HT1080 (cell line): ENCODE results near the gene ZNF626. TPM values are rescaled to one million over a fixed set of nuclear protein-coding genes. Genes with fewer than 3 reads are reported as not detected.
"Not testable (repeated sequence)": the region's sequence is repeated elsewhere in the genome, so short reads cannot be mapped to it uniquely, and the experiment has no call there.

Experiments
- DNase-seq: peaks from one replicate; pipeline ENCODE4 v3.0.0-alpha.2; 2015; ENCODE audit warnings: low read depth
- polyA plus RNA-seq, 2 experiments: library from polyadenylated mRNA; depleted of rRNA; stranded (reverse); fragments of >200 nt; gene quantifications; 2 replicates each; pipeline ENCODE4 v1.2.3, GENCODE V29; 2015
- total RNA-seq: library from RNA; depleted of rRNA; stranded (reverse); fragments of >200 nt; shearing (Covaris generic); gene quantifications from 2 replicates; pipeline ENCODE4 v1.2.3, GENCODE V29; 2014; rRNA removed

The ZNF626 gene
- not detected in 2 replicates for total RNA-seq
- polyA plus RNA-seq (2015; cell fraction: cytosol; rRNA removed), result 0.36 and 0.77 TPM in 2 replicates
- polyA plus RNA-seq (2015; cell fraction: nucleus; rRNA removed), result 0.54 and 0.67 TPM in 2 replicates

DNA sequence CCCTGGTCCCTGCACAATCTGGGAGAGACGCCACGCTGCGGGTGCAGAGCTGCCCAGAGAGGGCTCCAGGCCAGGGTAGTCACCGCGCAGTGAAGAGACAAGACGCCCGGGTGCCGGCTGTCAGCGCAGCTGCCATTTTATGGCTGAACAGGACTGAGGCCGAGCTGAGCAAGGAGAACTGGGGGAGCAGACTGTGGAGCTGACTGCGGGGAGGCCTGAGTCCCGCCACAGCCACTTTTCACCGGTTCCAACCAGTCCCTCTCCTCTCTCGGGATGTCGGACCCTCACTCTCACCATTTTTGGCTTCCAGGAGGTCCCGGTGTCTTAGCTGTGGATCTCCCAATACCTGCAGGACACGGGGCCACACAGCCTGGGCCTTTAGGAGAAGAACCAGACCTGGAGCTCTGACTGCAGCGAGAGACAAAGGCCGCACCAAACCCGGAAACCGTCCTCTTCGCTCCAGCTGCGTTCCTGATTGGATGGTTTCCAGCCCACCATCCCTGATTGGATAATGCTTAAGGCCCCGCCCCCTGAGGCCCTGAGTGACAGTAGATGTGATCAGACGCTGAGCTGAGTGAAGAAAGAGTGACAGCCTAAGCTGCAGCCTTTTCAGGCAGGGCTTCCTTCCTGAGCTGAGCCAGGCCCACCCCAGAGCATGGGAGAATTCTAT is at the start of gene ZNF626:
TSS of gene ZNF626 (minus strand) at position 422 of the 670 bp plus-strand sequence. CDS start at position 297, 125 bp downstream.
- peak; percentile 32 for DNase-seq

DNA sequence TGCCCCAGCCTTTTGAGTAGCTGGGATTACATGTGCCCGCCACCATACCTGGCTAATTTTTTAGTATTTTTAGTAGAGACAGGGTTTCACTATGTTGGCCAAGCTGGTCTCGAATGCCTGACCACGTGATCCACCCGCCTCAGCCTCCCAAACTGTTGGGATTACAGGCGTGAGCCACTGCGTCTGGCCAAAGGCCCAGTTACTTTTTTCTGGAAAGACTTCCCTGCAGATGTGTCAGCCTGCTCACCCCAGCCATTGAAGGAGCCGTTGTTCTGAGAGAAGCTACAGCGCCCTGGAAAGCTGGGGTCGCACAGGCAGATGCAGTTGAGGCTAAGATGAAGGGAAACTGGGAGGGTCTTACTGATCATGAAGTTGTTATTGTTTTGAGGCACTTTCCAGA is 7.9 kb upstream of the ZNF626 start:
- no peak for DNase-seq

DNA sequence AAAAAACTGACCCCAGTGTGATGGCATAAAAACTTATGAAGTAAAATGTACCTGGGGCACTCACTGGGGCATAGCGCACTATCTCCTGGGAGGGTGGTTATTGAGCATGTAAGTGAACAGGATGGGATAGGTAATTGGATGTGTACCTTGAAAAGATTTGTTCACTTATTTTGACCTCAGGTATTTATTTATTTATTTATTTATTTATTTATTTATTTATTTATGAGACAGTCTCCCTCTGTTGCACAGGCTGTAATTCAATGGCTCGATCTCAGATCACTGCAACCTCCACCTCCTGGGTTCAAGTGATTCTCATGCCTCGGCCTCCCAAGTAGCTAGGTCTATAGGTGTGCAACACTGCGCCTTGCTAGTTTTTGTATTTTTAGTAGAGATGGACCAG is 5.9 kb upstream of the ZNF626 start:
- no peak for DNase-seq

DNA sequence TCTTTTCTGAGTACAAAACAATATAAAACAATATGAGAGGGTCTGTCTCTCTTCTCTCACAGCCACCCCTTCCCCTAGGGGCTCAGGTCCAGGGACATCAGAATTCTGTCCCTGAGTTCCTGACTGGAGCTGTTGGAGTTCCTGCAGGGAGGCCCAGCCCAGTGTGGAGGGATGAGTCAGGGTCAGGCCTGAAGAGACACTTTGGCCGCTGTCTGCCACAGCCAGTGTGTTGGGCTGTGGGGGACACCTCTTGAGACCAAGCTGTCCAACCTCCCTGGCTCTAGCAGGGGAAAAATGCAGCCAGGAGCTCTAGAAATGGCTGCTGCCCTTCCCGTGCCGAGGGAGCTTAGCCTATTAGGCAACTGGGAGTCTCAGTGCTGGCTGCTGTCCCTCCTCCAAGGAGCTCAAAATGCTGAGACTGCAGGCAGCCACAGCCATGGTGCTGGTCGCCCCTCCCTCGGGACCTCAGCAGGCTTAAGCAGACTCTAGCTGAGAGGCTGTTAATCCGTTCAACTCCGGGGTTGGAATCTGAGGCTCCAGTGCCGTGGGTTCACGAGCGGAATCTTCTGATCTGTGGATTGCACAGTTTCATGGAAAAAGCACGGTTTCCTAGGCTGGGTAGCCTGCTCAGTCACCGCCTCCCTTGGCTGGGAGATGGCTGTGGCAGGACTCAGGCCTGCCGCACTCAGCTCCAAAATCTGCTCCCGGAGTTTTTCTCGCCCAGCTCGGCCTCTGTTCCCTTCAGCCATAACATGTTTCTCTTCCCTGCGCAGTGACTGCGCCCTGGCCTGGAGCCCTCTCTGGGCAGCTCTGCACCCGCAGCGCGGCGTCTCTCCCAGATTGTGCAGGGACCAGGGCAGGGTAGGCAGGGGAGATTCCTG is 3.8 kb upstream of the ZNF626 start:
- DNase-seq, result no peak

DNA sequence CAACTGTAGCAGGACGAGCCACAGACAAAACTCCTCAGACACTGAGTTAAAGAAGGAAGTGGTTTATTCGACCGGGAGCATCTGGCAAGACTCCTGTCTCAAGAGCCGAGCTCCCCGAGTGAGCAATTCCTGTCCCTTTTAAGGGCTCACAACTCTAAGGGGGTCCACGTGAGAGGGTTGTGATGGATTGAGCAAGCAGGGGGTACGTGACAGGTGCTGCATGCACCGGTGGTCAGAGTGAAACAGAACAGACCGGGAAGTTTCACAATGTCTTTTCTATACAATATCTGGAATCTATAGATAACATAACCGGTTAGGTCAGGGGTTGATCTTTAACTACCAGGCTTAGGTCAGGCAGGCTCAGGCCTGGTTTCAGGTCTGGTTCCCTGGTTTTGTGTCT is 3.1 kb upstream of the ZNF626 start:
- DNase-seq, result not testable (repeated sequence)

DNA sequence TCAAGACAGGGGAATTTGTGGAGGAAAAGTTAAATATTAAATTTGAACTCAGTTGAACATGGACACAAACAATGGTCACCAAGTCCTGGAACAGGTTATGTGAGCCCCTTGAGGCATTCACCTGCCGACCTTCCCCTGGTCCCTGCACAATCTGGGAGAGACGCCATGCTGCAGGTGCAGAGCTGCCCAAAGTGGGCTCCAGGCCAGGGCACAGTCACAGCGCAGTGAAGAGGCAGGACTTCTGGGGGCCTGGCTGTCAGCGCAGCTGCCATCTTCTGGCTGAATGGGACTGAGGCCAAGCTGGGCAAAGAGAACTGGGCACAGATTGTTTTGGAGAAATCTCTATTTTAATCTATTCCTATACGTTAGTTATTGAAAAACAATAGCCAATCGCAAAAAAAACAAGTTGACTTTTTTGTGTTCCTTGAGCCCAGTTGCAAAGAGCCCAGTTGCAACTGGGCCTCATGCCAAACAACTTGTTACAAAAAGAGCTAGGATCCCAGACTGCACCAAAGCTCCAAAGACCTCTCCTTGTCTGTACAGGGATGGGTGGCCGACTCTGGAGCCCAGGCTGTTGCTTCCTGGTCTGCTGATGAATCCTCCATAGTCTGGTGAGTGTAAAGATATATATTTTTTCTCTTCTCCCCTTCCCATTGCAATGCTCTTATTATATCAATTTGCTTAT is 1.2 kb upstream of the ZNF626 start:
- no peak for DNase-seq

DNA sequence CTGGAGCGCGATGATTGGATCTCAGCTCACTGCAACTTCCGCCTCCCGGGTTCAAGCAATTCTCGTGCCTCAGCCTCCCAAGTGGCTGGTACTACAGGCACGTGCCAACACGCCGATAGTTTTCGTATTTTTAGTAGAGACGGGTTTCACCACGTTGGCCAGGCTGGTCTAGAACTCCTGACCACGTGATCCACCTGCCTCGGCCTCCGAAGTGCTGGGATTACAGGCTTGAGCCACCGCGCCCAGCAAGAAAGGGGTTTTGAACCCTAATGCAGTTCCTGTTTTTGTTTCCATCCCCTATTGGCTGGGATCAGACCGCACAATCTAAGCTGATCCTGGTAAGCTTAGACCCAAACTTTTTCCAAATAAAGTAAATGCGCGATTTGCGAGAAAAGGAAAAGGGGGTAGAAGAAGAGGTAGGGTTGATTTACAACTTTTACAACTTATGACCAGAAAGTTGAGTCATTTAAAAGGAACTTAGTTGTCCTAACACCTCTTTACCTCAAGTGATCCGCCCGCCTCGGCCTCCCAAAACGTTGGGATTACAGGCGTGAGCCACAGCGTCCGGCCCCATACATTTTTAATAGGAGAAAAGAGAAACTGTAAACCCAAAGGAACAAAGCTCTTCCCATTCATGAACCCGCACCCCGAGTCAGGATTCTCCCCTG is 764 bp downstream of the ZNF626 start:
- no peak for DNase-seq

DNA sequence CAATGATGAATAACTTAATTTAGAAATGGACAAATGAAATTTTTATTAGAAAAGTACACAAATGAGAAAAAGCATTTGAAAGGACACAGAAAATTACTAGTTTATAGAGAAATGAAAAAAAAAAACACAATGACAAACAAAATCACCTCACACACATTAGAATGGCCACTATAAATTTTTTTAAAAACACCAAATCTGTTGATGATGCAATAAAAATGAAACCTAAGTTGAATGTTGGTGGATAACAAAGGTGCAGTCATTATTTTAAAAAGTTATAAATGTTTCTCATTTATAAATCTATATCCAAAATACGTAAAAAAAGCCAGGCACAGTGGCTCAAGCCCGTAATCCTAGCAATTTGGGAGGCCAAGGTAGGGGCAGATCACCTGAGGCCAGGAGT is 20.8 kb downstream of the ZNF626 start:
- no peak for DNase-seq

DNA sequence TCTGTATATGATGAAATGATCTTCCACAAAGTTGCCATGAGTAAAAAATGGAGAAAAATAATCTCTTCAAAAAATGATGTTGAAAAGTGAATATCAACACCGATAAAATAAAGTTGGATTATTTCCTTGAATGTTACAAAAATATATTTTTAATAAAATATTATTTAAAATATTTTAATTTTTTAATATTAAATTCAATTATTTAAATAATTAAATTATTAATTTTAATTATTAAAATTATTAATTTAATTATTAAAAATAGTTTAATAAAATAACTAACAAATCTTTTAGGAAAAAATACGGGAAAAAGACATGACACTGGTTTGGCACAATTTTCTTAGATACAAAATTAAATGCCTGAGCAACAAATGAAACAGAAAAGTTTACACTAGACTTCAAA is 21.3 kb downstream of the ZNF626 start:
- no peak for DNase-seq

DNA sequence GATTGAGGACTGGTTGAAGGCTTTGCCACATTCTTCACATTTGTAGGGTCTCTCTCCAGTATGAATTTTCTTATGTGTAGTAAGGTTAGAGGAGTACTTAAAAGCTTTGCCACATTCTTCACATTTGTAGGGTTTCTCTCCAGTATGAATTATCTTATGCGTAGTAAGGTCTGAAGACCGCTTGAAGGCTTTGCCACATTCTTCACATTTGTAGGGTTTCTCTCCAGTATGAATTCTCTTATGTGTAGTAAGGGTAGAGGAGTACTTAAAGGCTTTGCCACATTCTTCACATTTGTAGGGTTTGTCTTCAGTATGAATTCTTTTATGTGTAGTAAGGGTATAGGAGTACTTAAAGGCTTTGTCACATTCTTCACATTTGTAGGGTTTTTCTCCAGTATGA is 36.8 kb downstream of the ZNF626 start:
- DNase-seq, result not testable (repeated sequence)

DNA sequence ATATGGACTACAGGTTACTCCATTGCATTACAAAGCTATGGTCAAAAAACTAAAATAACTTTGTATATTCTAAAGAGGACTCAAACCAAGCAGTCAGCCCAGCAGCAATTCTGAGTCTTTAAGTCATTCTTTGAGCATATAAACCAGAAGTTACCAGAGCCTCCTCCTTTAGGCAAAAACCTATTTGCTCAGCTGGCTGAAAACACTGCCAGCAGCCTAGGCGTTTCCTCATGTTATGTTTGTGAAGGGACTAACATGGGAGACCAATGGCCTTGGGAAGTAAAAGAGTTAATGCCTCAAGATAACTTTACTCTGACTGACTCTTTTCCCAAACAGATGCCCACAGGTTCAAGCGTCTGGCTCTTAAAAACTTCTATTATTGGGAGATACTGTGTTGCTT is 45.3 kb downstream of the ZNF626 start:
- DNase-seq, result no peak

DNA sequence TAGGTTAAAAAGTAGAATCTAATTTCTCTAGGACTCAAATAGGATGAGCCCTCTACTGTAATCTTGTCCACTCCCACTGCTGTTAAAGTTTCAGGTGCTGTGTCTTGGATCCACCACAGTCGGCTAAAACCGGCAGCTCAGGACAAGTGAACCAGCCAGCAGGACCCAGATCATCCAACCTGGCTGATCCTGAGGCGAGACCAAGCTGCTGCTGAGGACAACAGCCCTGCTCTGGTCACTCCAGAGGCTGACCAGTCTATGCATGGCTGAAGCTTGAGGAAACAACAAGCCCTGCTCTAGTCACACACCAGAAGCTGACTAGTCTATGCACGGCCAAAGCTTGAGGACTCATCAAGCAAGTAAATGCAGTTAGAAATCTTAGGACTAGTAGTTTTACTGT is 46.4 kb downstream of the ZNF626 start:
- DNase-seq, result not testable (repeated sequence)

DNA sequence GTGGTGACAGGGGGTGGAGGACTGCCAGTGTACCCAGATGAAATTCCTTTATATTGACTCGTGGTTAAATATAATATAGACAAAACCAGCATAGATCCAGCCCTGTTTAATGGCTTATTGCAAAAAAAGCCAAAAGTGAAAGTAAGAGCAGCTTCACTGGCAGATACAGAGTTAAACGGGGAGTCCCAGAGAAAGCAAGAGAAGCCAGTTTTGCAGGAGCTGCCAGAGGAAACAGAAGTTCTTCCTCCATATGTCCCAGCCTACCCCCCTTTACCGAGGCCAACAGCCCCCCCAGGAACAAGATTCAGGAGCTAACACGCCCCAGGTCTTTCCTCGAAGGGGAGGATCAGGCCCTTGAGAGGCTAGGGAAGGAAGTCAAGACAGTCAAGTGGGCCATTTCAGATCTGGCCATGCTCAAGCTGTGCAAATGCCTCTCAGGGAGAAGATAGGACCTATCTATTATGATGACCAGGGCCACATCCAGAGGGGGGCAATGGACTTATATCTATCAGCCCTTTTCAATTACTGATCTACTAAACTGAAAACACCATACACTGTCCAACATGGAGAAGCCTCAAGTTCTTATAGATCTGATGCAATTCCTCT is 48.6 kb downstream of the ZNF626 start:
- no peak for DNase-seq

DNA sequence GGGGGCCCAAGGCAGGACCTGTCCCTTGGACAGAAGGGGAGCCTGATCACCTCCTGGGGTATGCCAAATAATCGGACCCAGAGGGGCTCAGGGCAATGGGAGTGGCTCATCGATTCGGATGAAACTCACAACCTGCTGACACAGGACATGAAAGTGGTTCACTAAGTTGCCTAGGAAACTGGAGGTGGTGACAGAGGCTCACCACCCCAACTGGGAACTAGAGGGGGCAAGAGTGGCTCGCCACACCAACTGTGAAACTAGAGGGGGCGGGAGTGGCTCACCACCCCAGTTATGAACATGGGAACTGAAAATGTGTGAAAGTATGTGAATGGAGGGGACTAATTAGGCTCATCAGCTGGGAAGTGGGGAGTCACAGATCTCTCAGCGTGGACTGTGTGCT is 49.5 kb downstream of the ZNF626 start:
- no peak for DNase-seq

DNA sequence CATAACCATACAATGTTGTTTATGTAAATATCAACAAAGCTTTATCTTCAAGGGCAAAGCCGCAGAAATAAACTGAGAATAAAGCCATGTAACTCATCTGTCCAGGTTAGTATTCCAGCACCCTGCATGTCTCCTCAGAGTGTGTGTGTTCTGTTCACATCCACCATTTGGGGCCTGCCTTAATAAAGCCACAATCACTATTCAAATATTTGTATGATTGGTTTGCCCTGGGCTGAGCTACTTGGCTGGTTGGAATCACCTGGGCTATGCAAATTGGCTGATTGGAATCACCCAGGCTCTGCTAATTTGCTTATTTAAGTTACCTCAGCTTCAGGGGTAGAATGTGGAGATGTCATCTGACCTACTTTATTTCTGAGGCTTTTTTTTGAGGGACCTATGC is 53.4 kb downstream of the ZNF626 start:
- DNase-seq, result no peak

Other genes starting within 250 kb of the ZNF626 start
- gene ZNF737, start 95.8 kb downstream of the ZNF626 start, total RNA-seq, result 0.07 and 0.96 TPM in 2 replicates
- gene ZNF66, start 114.7 kb upstream of the ZNF626 start, total RNA-seq, result not detected in 2 replicates